Measurements from ENCODE around the gene DNAI2.

DNAI2 gene

GRCh38 chr17:74274060-74274708 is at the start of gene DNAI2:
Gene DNAI2 (plus strand): TSS chr17:74274234. CDS start chr17:74281818, 7,584 bp downstream.
- no peak within 1 kb of the TSS for H3K9ac ChIP-seq (ENCODE audit: low read length)

DNA sequence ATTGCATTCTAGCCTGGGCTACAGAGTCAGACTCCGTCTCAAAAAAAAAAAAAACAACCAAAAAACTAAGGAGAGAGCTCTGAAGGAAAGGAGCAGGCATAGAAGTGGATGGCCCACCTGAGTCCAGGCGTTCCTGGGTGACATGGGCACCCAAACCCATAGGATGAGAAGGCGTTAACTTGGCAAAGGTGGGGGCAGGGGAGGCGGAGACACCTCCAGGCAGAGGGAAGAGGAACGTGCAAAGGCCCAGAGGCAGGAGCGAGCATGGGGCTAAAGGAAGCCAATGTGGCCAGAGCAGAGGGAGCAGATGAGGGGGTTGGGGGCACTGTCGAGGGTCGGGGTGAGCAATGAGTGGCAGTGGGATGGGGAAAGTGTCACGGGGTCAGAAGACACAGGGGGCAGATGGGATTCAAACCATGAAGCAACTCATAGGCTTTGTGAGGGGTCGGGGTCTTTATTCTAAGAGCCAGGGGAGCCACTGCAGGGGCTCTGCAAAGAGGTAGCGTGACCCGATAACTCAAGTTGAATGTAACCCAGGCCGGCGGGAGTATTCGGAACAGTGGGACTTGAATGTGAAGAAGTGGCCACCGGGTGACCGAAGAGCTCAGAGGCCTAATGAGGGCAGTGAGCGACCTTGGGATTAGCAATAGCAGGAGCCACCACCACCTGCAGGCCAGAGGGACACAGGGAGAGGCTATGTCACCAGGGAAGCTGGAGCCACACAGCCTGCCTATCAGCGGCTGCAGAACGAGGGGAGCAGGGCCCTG is 48.9 kb upstream of the DNAI2 start:
- H3K9ac ChIP-seq (ENCODE audit: low read length), result no peak overlapping the region
- no peaks in the 10 kb centered on the region for H3K27me3 ChIP-seq (ENCODE audit: control insufficient read depth in 1 of 2, insufficient read depth in 2 of 2, low read length in 2 of 2)
- H3K4me3 ChIP-seq (ENCODE audit: low read depth in 1 of 2, low read length in 2 of 2), result no peak overlapping the region
- H3K36me3 ChIP-seq (ENCODE audit: insufficient read depth, low read length), result no peaks in the 10 kb centered on the region
- H3K27ac ChIP-seq (ENCODE audit: low read depth, low read length), result no peak overlapping the region
- no peaks in the 10 kb centered on the region for H3K4me1 ChIP-seq (ENCODE audit: insufficient read depth, low read length)
- no peaks in the 10 kb centered on the region for H3K9me3 ChIP-seq (ENCODE audit: low read length)

More at GRCh38 chr17:74274060-74274708, at the start of gene DNAI2:
- H3K27ac ChIP-seq (ENCODE audit: low read depth, low read length), result no peak within 1 kb of the TSS
- H3K27me3 ChIP-seq (ENCODE audit: control insufficient read depth in 1 of 2, insufficient read depth in 2 of 2, low read length in 2 of 2), result peaks cover 0 to 13% of the 10 kb centered on the region in 2 donors
- H3K4me3 ChIP-seq (ENCODE audit: low read depth in 1 of 2, low read length in 2 of 2), result no peak within 1 kb of the TSS
- H3K4me1 ChIP-seq (ENCODE audit: insufficient read depth, low read length), result peaks cover 10% of the 10 kb centered on the region
- no peaks in the 10 kb centered on the region for H3K9me3 ChIP-seq (ENCODE audit: low read length)
- H3K36me3 ChIP-seq (ENCODE audit: insufficient read depth, low read length), result no peaks in the 10 kb centered on the region

DNA sequence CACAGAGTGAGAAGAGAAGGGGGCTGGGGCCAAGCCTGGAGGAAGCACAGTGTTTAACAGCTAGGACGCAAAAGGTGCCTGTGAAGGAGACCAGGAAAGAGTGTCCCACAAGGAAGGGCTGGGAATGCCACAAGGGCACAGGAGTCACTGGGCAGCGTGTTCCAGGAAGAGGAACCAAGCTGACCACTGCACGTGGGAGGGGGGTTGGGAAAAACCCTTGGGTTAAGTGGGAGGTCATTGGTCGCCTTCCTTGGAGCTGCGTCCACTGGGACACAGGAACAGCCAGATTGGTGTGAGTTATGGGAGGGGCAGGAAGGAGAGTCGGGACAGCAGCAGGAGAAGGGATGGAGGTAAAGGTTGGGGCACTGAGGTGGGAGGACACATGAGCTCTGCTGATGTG is 47.8 kb upstream of the DNAI2 start:
- H3K4me3 ChIP-seq (ENCODE audit: low read depth in 1 of 2, low read length in 2 of 2), result no peak overlapping the region
- no peaks in the 10 kb centered on the region for H3K36me3 ChIP-seq (ENCODE audit: insufficient read depth, low read length)
- H3K9ac ChIP-seq (ENCODE audit: low read length), result no peak overlapping the region
- no peak overlapping the region for H3K27ac ChIP-seq (ENCODE audit: low read depth, low read length)
- H3K9me3 ChIP-seq (ENCODE audit: low read length), result no peaks in the 10 kb centered on the region
- no peaks in the 10 kb centered on the region for H3K27me3 ChIP-seq (ENCODE audit: control insufficient read depth in 1 of 2, insufficient read depth in 2 of 2, low read length in 2 of 2)
- H3K4me1 ChIP-seq (ENCODE audit: insufficient read depth, low read length), result no peaks in the 10 kb centered on the region

GRCh38 chr17:74227271-74228080 is 46.6 kb upstream of the DNAI2 start:
- Histone ChIP-seq H3K27me3 (ENCODE audit: control insufficient read depth in 1 of 2, insufficient read depth in 2 of 2, low read length in 2 of 2) (no peaks in the 10 kb centered on the region), H3K4me3 (ENCODE audit: low read depth in 1 of 2, low read length in 2 of 2) (no peak overlapping the region), H3K36me3 (ENCODE audit: insufficient read depth, low read length) (no peaks in the 10 kb centered on the region), H3K27ac (ENCODE audit: low read depth, low read length) (no peak overlapping the region), H3K9ac (ENCODE audit: low read length) (no peak overlapping the region), H3K9me3 (ENCODE audit: low read length) (no peaks in the 10 kb centered on the region), H3K4me1 (ENCODE audit: insufficient read depth, low read length) (no peaks in the 10 kb centered on the region)

GRCh38 chr17:74228306-74228978 is 45.6 kb upstream of the DNAI2 start:
- H3K9me3 ChIP-seq (ENCODE audit: low read length), result no peaks in the 10 kb centered on the region
- no peaks in the 10 kb centered on the region for H3K36me3 ChIP-seq (ENCODE audit: insufficient read depth, low read length)
- no peak overlapping the region for H3K27ac ChIP-seq (ENCODE audit: low read depth, low read length)
- H3K4me1 ChIP-seq (ENCODE audit: insufficient read depth, low read length), result no peaks in the 10 kb centered on the region
- no peak overlapping the region for H3K4me3 ChIP-seq (ENCODE audit: low read depth in 1 of 2, low read length in 2 of 2)
- no peak overlapping the region for H3K9ac ChIP-seq (ENCODE audit: low read length)
- H3K27me3 ChIP-seq (ENCODE audit: control insufficient read depth in 1 of 2, insufficient read depth in 2 of 2, low read length in 2 of 2), result no peaks in the 10 kb centered on the region

- Histone ChIP-seq H3K4me3 (ENCODE audit: low read depth in 1 of 2, low read length in 2 of 2) (no peak overlapping the region), H3K27me3 (ENCODE audit: control insufficient read depth in 1 of 2, insufficient read depth in 2 of 2, low read length in 2 of 2) (no peaks in the 10 kb centered on the region), H3K27ac (ENCODE audit: low read depth, low read length) (no peak overlapping the region), H3K9ac (ENCODE audit: low read length) (no peak overlapping the region), H3K36me3 (ENCODE audit: insufficient read depth, low read length) (no peaks in the 10 kb centered on the region), H3K9me3 (ENCODE audit: low read length) (no peaks in the 10 kb centered on the region), H3K4me1 (ENCODE audit: insufficient read depth, low read length) (no peaks in the 10 kb centered on the region)
Measured at GRCh38 chr17:74230896-74231295, 43.1 kb upstream of the DNAI2 start.

DNA sequence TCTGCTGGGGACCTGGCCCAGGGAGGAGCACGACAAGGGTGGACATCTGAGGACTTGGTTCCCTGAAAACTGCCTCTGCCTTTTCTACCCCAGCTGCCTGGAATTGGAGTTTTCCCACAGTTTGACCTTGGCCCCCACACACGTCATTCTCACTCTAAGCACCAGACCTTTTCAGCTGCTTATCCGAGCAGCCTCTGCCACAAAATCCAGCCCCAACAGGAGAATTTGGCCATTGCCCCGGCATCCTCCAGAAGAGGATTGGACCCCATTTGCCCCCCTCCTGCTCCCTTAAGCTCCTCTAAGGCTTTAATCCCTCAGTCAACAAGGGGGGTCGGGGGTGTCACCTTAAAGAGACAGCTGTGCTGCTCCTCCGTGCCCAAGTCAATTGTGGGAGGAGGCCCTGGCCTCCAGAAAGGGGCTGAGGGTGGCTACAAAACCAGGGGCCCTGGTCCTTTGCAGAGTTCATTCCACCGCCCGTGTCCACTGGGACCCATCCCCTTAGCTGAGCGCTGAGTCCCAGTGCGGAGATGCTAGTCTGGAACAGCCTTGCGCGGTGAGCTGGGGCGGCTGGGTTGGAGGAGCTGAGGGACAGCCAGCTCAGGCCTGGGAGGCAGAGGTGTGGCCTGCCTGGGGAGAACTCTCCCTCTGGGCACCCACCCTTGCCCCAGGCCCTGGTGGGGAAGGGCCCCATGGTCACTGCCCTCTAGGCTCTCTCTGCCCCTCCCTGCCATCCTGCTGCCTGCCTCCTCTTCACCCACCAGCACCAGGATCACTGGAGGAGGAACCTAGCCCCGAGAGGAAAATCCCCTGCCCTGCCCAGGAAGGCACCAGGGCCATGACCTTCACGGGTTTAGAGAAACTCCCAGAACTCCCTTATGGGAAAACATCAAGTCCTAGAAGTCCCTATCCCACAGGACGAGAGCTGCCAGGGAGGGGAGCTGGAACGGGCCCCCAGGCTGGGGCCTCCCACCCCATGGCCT is 41.8 kb upstream of the DNAI2 start:
- H3K9ac ChIP-seq (ENCODE audit: low read length), result no peak overlapping the region
- H3K36me3 ChIP-seq (ENCODE audit: insufficient read depth, low read length), result no peaks in the 10 kb centered on the region
- H3K4me3 ChIP-seq (ENCODE audit: low read depth in 1 of 2, low read length in 2 of 2), result no peak overlapping the region
- no peak overlapping the region for H3K27ac ChIP-seq (ENCODE audit: low read depth, low read length)
- no peaks in the 10 kb centered on the region for H3K4me1 ChIP-seq (ENCODE audit: insufficient read depth, low read length)
- no peaks in the 10 kb centered on the region for H3K9me3 ChIP-seq (ENCODE audit: low read length)
- H3K27me3 ChIP-seq (ENCODE audit: control insufficient read depth in 1 of 2, insufficient read depth in 2 of 2, low read length in 2 of 2), result no peaks in the 10 kb centered on the region

- Histone ChIP-seq H3K36me3 (ENCODE audit: insufficient read depth, low read length) (no peaks in the 10 kb centered on the region), H3K4me3 (ENCODE audit: low read depth in 1 of 2, low read length in 2 of 2) (no peak overlapping the region), H3K9ac (ENCODE audit: low read length) (no peak overlapping the region), H3K27me3 (ENCODE audit: control insufficient read depth in 1 of 2, insufficient read depth in 2 of 2, low read length in 2 of 2) (no peaks in the 10 kb centered on the region), H3K4me1 (ENCODE audit: insufficient read depth, low read length) (peaks cover under 1% of the 10 kb centered on the region), H3K27ac (ENCODE audit: low read depth, low read length) (no peak overlapping the region), H3K9me3 (ENCODE audit: low read length) (no peaks in the 10 kb centered on the region)
Measured at GRCh38 chr17:74233937-74234336, 40.1 kb upstream of the DNAI2 start.

GRCh38 chr17:74234486-74234885 is 39.5 kb upstream of the DNAI2 start:
- H3K4me3 ChIP-seq (ENCODE audit: low read depth in 1 of 2, low read length in 2 of 2), result no peak overlapping the region
- no peak overlapping the region for H3K9ac ChIP-seq (ENCODE audit: low read length)
- no peak overlapping the region for H3K27ac ChIP-seq (ENCODE audit: low read depth, low read length)
- H3K36me3 ChIP-seq (ENCODE audit: insufficient read depth, low read length), result no peaks in the 10 kb centered on the region
- peaks cover 6% of the 10 kb centered on the region for H3K4me1 ChIP-seq (ENCODE audit: insufficient read depth, low read length)
- no peaks in the 10 kb centered on the region for H3K27me3 ChIP-seq (ENCODE audit: control insufficient read depth in 1 of 2, insufficient read depth in 2 of 2, low read length in 2 of 2)
- no peaks in the 10 kb centered on the region for H3K9me3 ChIP-seq (ENCODE audit: low read length)

- H3K4me3 ChIP-seq (ENCODE audit: low read depth in 1 of 2, low read length in 2 of 2), result no peak overlapping the region
- H3K9ac ChIP-seq (ENCODE audit: low read length), result no peak overlapping the region
- no peaks in the 10 kb centered on the region for H3K36me3 ChIP-seq (ENCODE audit: insufficient read depth, low read length)
- H3K27ac ChIP-seq (ENCODE audit: low read depth, low read length), result no peak overlapping the region
- no peaks in the 10 kb centered on the region for H3K9me3 ChIP-seq (ENCODE audit: low read length)
- H3K27me3 ChIP-seq (ENCODE audit: control insufficient read depth in 1 of 2, insufficient read depth in 2 of 2, low read length in 2 of 2), result no peaks in the 10 kb centered on the region
- peaks cover 6% of the 10 kb centered on the region for H3K4me1 ChIP-seq (ENCODE audit: insufficient read depth, low read length)
Measured at GRCh38 chr17:74235040-74235581, 38.9 kb upstream of the DNAI2 start.

Measured in muscle layer of colon (tissue), 2 donors.